VCaP (cell line): ENCODE data around the gene SLC39A3.

Experiments used
- H3K27ac ChIP-seq: fragments of 450-650 bp; 2 replicates; pipeline ENCODE4 v1.5.1; 2017
- TF ChIP-seq, protein P1 (sequence below): fragments of 450-650 bp; conservative IDR thresholded peaks from 2 replicates; pipeline ENCODE4 v1.5.1; 2017; ENCODE audit warnings: mild to moderate bottlenecking, moderate library complexity

Gene SLC39A3

DNA sequence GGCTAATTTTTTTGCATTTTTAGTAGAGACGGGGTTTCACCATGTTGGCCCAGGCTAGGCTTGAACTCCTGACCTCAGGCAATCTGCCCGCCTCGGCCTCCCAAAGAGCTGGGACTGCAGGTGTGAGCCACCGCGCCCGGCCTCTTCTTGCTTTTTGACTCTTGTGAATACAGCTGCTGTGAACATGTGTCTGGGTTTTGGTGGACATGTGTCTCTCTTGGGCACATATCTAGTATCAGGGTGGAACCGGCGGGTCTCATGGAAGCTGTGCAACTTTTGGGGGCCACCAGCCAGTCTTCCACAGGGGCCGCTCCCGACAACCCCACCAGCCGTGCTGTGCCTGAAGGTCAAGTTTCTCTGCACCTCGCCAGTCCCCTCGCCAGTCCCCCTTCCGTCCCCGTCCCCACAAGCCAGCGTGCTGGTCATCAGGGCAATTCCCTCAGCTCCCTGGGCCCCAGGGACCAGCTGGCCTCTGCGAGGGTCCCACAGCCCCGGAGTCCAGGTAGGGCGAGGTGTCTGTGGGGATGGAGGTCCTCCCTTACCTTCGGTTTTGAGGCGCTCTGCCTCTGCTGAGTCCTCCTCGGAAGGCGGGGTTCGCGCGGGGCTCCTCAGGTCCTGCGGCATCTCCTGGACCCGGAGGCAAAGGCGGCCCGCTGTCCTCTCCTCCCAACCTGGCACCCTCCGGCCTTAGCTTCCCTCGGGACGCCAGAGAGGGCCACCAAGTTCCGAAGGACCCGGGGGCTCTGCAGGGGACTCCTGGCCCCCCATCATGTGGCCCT lies 27.0 kb upstream of the SLC39A3 start:
- TF ChIP-seq, protein P1, sequence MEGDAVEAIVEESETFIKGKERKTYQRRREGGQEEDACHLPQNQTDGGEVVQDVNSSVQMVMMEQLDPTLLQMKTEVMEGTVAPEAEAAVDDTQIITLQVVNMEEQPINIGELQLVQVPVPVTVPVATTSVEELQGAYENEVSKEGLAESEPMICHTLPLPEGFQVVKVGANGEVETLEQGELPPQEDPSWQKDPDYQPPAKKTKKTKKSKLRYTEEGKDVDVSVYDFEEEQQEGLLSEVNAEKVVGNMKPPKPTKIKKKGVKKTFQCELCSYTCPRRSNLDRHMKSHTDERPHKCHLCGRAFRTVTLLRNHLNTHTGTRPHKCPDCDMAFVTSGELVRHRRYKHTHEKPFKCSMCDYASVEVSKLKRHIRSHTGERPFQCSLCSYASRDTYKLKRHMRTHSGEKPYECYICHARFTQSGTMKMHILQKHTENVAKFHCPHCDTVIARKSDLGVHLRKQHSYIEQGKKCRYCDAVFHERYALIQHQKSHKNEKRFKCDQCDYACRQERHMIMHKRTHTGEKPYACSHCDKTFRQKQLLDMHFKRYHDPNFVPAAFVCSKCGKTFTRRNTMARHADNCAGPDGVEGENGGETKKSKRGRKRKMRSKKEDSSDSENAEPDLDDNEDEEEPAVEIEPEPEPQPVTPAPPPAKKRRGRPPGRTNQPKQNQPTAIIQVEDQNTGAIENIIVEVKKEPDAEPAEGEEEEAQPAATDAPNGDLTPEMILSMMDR: no peak
- H3K27ac ChIP-seq: no peak overlapping the region

DNA sequence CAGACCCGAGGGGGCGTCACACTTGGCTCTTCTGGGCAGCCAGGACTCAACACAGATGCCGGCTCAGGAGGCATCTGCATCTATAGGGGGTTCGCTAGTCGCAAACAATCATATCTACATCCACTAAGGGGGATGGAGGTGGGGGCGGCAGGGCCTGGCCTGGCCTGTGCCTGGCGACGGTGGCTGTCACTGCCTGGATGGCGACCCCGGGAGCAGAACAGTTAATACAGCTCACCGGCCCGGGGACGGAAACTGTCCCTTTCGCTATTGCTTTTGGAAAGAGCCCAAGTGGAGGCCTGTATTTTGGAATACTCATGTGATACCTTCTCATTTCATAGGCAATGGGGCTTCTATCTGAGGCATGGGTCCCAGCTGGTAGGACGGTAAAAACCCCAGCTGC lies 25.6 kb upstream of the SLC39A3 start:
- TF ChIP-seq, protein P1: no peak

DNA sequence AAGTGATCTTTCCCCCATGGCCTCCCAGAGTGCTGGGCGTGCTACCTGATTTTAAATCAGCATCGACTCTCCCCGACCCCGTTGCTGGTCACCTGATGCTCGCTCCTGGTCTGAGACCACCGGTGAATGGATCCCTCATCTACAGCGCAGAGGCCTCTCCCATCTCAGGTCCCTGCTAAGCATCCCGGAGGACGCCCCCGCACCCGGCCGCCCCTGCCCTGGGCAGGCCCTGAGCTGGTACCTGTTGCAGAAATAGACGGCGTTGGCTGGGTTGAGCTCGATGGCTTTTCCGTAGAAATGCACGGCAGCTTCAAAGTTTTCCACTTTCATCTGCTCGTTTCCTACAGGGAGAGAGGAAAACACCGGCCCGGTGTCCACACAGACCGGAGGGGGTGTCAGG lies 25.1 kb upstream of the SLC39A3 start:
- TF ChIP-seq, protein P1: no peak
- no peak overlapping the region for H3K27ac ChIP-seq

More for the DNA sequence above, 25.6 kb upstream of the SLC39A3 start:
- no peak overlapping the region for H3K27ac ChIP-seq

DNA sequence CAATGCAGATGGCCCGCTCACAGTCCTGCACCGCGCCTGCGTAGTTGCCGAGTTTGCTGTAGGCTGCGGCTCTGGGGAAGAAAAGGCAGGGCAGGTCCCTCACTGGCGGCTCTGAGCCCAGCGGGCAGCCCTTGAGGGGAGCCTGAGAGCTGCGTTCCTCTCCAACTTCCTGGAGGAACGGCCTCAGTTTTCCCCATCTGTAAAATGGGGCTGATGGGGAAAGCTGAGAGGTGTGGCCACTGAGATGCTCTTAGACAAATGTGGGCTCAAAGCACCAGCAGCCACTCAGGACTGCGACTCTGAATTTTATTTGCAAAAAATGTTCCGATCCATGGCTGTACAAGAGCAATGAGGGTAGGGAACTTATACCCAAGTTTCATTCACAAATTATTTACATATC lies 23.9 kb upstream of the SLC39A3 start:
- H3K27ac ChIP-seq: no peak overlapping the region
- TF ChIP-seq, protein P1: no peak

DNA sequence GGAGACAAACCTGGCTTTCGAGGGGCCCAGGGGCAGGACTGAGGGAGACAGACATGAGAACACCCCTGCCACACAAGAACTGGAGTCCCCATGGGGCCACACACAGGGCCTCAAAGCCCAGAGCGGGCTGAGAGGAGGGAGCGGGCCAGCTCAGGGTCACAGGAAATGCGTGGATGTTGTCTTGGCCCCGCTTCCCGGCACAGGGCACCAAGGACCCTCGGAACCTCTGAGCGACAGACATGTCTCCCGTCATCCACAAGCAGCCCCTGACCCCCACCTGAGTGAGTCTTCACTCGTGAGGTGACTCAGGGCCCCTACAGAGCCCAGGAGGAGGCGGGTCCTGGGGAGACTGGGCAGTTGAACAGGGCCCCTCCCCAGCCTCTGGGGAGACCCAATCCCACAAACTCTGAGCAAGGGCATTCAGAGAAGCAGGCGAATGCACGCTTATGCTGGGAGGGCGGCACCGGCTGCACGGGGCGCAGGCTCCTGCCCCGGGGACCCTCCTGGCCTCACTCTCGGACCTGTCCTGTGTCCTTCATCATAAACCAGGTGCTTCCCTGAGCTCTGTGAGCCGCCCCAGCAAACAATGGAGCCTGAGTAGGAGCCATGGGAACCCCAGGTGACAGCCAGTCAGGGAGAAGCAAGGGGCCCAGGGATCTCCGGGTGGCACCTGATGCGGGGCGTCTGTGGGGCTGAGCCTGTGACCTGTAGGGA lies 23.1 kb upstream of the SLC39A3 start:
- TF ChIP-seq, protein P1: no peak

DNA sequence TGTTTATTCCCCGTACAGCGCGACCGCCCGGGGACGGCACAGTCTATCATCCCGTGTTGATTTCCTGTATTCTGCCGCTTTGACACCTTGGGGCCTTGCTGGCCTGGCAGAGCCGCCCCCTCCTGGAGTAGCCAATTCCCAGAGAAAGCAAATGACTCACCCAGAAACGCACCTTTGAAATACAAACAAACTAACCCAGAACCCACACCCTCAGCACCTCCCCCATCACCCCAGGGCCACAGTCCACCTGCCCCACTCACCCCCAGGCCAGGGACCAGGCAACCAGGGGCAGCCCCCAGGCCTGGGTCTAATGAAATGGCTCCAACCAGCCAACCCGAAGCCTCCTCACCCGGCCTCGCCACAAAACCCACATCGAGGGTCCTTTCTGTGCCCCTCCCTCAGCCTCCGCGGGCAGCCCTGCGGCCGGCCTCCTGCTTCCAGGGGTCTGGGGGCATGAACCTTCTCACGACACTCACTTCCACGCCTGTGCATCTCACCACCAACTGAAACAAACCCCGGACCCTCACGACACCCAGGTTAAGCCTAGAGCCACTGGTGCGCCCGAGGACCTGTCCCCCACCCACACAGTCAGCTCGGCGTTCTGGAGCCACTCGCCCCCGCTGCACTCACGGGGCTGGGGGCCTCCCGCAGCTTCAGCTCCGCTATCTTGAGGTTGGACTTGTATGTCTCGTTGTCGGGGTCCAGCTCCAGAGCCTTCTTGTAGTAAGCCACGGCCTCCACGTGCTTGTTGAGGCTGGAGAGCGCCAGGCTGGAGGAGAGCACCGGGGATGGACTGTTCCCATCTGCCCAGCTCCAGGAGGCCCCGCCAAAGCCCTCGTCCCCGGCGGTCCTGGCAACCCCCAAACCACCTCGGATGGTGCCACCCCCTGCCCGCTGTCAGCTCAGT lies 22.3 kb upstream of the SLC39A3 start:
- H3K27ac ChIP-seq: no peak overlapping the region
- TF ChIP-seq, protein P1: no peak

More for the DNA sequence above, 23.1 kb upstream of the SLC39A3 start:
- H3K27ac ChIP-seq: no peak overlapping the region

DNA sequence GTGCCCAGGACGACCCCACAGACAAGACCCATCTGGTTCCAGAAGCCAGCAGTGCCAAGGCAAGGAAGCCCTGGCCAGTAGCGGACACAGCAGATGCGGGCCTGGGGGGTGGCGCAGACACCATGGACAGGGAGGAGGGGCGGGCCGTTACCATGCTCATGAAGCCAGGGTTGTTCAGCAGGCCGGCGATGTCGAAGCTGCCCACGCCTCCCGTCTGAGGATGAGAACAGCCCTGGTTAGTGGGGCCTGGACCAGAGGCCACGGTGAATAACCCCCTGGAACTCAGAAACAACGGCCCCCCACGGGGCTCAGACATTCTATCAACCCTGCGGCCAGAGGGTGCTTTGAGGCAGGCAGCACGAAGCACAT lies 21.5 kb upstream of the SLC39A3 start:
- H3K27ac ChIP-seq: no peak overlapping the region
- TF ChIP-seq, protein P1: no peak
